H1 (cell line): ENCODE data around the gene FUBP3. TPM values are rescaled to one million over a fixed set of nuclear protein-coding genes. Genes with fewer than 3 reads are reported as not detected.

Experiments
- CTCF ChIA-PET: fragments of 300-600 bp; sonication (Branson Sonifier 250); formaldehyde crosslinking; loops from one replicate; lab custom pipeline; 2021; ENCODE audit not compliant: partially characterized antibody; lab: Charles Lee
- POLR2A ChIA-PET: fragments of 300-600 bp; sonication (Branson Sonifier 250); formaldehyde crosslinking; loops from one replicate; lab custom pipeline; 2021; ENCODE audit warnings: inconsistent platforms; ENCODE audit not compliant: partially characterized antibody; lab: Charles Lee
- DNase-seq, 2 experiments: peaks; one replicate each; pipeline versions ENCODE4 v3.0.0 to v3.0.0-alpha.2; 2010 to 2022; ENCODE audit warnings: low spot score in 2 of 2, low read depth in 1 of 2, mixed read lengths in 1 of 2
- FAIRE-seq: peaks from 2 replicates; lab custom pipeline; 2011; peaks lifted over from hg19 to GRCh38; lab: Jason Lieb, UNC
- H2AFZ ChIP-seq: 2 replicates; pipeline ENCODE4 v1.8.1; 2012; ENCODE audit warnings: low read length, inconsistent platforms
- H2AK5ac ChIP-seq: 2 replicates; pipeline ENCODE4 v1.6.1; 2013; ENCODE audit warnings: low read depth, low read length
- H2BK120ac ChIP-seq: replicated peaks from 2 replicates; pipeline ENCODE3; 2013; ENCODE audit warnings: low read depth, low read length, inconsistent platforms
- H2BK12ac ChIP-seq: 2 replicates; pipeline ENCODE4 v1.6.1; 2013; ENCODE audit warnings: low read depth, low read length
- H2BK15ac ChIP-seq: 2 replicates; pipeline ENCODE4 v1.6.1; 2013; ENCODE audit warnings: low read length
- H2BK20ac ChIP-seq: 2 replicates; pipeline ENCODE4 v1.6.1; 2013; ENCODE audit warnings: low read length
- H2BK5ac ChIP-seq: 2 replicates; pipeline ENCODE4 v1.6.1; 2013; ENCODE audit warnings: low read depth, low read length
- H3K14ac ChIP-seq: 2 replicates; pipeline ENCODE4 v1.6.1; 2013; ENCODE audit warnings: inconsistent platforms; ENCODE audit not compliant: insufficient read length
- H3K18ac ChIP-seq: 2 replicates; pipeline ENCODE4 v1.6.1; 2013; ENCODE audit warnings: low read length; ENCODE audit errors: extremely low read depth
- H3K23ac ChIP-seq: 2 replicates; pipeline ENCODE4 v1.6.1; 2013; ENCODE audit warnings: inconsistent platforms; ENCODE audit not compliant: insufficient read length
- H3K23me2 ChIP-seq: 2 replicates; pipeline ENCODE4 v1.6.1; 2013; ENCODE audit warnings: low read depth, low read length
- H3K27ac ChIP-seq: 2 replicates; pipeline ENCODE4 v1.6.1; 2011; ENCODE audit warnings: low read depth, low read length, inconsistent platforms
- H3K27me3 ChIP-seq, 4 experiments: replicated peaks in 1 of 4; 1 replicate in 1 of 4; 2 replicates in 3 of 4; pipeline versions ENCODE4 v1.6.1 to v1.8.1; 2011 to 2013; ENCODE audit warnings: low read length in 3 of 4, mild to moderate bottlenecking in 3 of 4, inconsistent platforms in 2 of 4, mixed read lengths in 2 of 4, moderate library complexity in 1 of 4; ENCODE audit not compliant: control insufficient read depth in 3 of 4, insufficient read depth in 3 of 4; ENCODE audit errors: extremely low read depth in 1 of 4
- H3K36me3 ChIP-seq, 4 experiments: 2 replicates each; pipeline versions ENCODE4 v1.6.1 to v1.8.1; 2011 to 2013; ENCODE audit warnings: mild to moderate bottlenecking in 4 of 4, low read length in 3 of 4, moderate library complexity in 2 of 4, control low read depth in 1 of 4, inconsistent platforms in 1 of 4; ENCODE audit not compliant: insufficient read depth in 4 of 4, control insufficient read depth in 2 of 4
- H3K4ac ChIP-seq: replicated peaks from 2 replicates; pipeline ENCODE3; 2013; ENCODE audit warnings: low read length, low read depth, mixed read lengths, inconsistent platforms; ENCODE audit not compliant: insufficient read length
- H3K4me1 ChIP-seq, 4 experiments: replicated peaks in 1 of 4; 1 replicate in 1 of 4; 2 replicates in 3 of 4; pipeline versions ENCODE4 v1.6.1 to v1.8.1; 2011 to 2013; ENCODE audit warnings: low read length in 3 of 4, inconsistent platforms in 2 of 4, mixed read lengths in 1 of 4; ENCODE audit not compliant: insufficient read depth in 4 of 4, control insufficient read depth in 3 of 4
- H3K4me2 ChIP-seq, 2 experiments: 2 replicates each; pipeline versions ENCODE4 v1.6.1 to v1.8.1; 2011 to 2013; ENCODE audit warnings: low read depth in 2 of 2, low read length in 2 of 2, control low read depth in 1 of 2, inconsistent platforms in 1 of 2, mild to moderate bottlenecking in 1 of 2; ENCODE audit not compliant: insufficient read depth in 1 of 2
- H3K4me3 ChIP-seq, 4 experiments: fragments of 200-600, 300-600 bp in 1 of 4; sonication (generic), shearing (Covaris generic), sonication (Bioruptor Twin) in 1 of 4; 2 replicates each; pipeline versions ENCODE4 v1.5.1 to v1.8.1; 2011 to 2016; ENCODE audit warnings: low read length in 4 of 4, low read depth in 3 of 4, control low read depth in 2 of 4, inconsistent platforms in 2 of 4, mild to moderate bottlenecking in 2 of 4, mixed read lengths in 1 of 4, moderate library complexity in 1 of 4; ENCODE audit not compliant: insufficient read depth in 2 of 4; ENCODE audit errors: extremely low read depth in 1 of 4
- H3K56ac ChIP-seq: replicated peaks from 2 replicates; pipeline ENCODE3; 2013; ENCODE audit warnings: low read depth, mild to moderate bottlenecking, mixed read lengths, low read length, inconsistent platforms; ENCODE audit not compliant: insufficient read length
- H3K79me1 ChIP-seq: 2 replicates; pipeline ENCODE4 v1.6.1; 2013; ENCODE audit warnings: low read depth, low read length, control low read depth
- H3K79me2 ChIP-seq, 2 experiments: 2 replicates each; pipeline versions ENCODE4 v1.6.1 to v1.8.1; 2012 to 2013; ENCODE audit warnings: low read length in 2 of 2, mild to moderate bottlenecking in 2 of 2, inconsistent platforms in 1 of 2; ENCODE audit not compliant: insufficient read depth in 2 of 2, control insufficient read depth in 1 of 2
- H3K9ac ChIP-seq, 4 experiments: replicated peaks in 1 of 4; 1 replicate in 1 of 4; 2 replicates in 3 of 4; pipeline versions ENCODE4 v1.6.1 to v1.8.1; 2011 to 2013; ENCODE audit warnings: low read depth in 3 of 4, low read length in 3 of 4, control low read depth in 2 of 4, mild to moderate bottlenecking in 2 of 4, moderate library complexity in 2 of 4, inconsistent platforms in 1 of 4; ENCODE audit errors: extremely low read depth in 1 of 4
- H3K9me3 ChIP-seq, 2 experiments: 2 replicates each; pipeline versions ENCODE4 v1.6.1 to v1.8.1; 2012 to 2013; ENCODE audit warnings: mild to moderate bottlenecking in 2 of 2, moderate library complexity in 2 of 2, control low read depth in 1 of 2, inconsistent platforms in 1 of 2, low read depth in 1 of 2, low read length in 1 of 2, mixed read lengths in 1 of 2; ENCODE audit not compliant: insufficient read depth in 2 of 2
- H4K20me1 ChIP-seq, 2 experiments: replicated peaks in 1 of 2; 2 replicates each; pipeline versions ENCODE3 to v1.8.1; 2011 to 2013; ENCODE audit warnings: inconsistent platforms in 2 of 2, low read length in 2 of 2, mild to moderate bottlenecking in 1 of 2; ENCODE audit not compliant: insufficient read depth in 2 of 2, control insufficient read depth in 1 of 2
- H4K5ac ChIP-seq: 2 replicates; pipeline ENCODE4 v1.6.1; 2013; ENCODE audit warnings: low read length, low read depth, mixed read lengths, inconsistent platforms; ENCODE audit not compliant: insufficient read length
- H4K8ac ChIP-seq: 2 replicates; pipeline ENCODE4 v1.8.0; 2013; ENCODE audit warnings: mild to moderate bottlenecking, moderate library complexity, low read length, inconsistent platforms; ENCODE audit not compliant: insufficient read depth; ENCODE audit errors: extremely low read depth
- H4K91ac ChIP-seq: replicated peaks from 2 replicates; pipeline ENCODE3; 2013; ENCODE audit warnings: low read length, mixed read lengths, inconsistent platforms; ENCODE audit not compliant: insufficient read length
- EP300 ChIP-seq, 2 experiments: IDR thresholded peaks; 1 replicate in 1 of 2; 2 replicates in 1 of 2; pipeline ENCODE4 v1.6.1; 2011 to 2012; ENCODE audit warnings: low read depth in 2 of 2, low read length in 2 of 2, mild to moderate bottlenecking in 2 of 2, borderline replicate concordance in 1 of 2, inconsistent platforms in 1 of 2, moderate library complexity in 1 of 2
- RAD21 ChIP-seq, 2 experiments: IDR thresholded peaks in 1 of 2; conservative IDR thresholded peaks in 1 of 2; 2 replicates each; pipeline ENCODE4 v1.6.1; 2011; ENCODE audit warnings: low read depth in 2 of 2, low read length in 2 of 2, improper control_type of control experiment in 1 of 2, inconsistent platforms in 1 of 2, mild to moderate bottlenecking in 1 of 2, moderate library complexity in 1 of 2
- SIRT6 ChIP-seq: IDR thresholded peaks from one replicate; pipeline ENCODE4 v1.7.1; 2012; ENCODE audit warnings: low read length, inconsistent platforms
- TEAD4 ChIP-seq: IDR thresholded peaks from 2 replicates; pipeline ENCODE4 v1.6.1; 2012; ENCODE audit warnings: low read depth, low read length, inconsistent platforms, mixed read lengths
- WGBS, 2 experiments: shearing (Covaris generic) in 1 of 2; methylation state at CpG; one replicate each; pipeline versions ENCODE4 v1.1.6 to v1.1.7; 2013 to 2015; ENCODE audit warnings: low lambda C conversion rate in 2 of 2, mixed read lengths in 2 of 2, inconsistent platforms in 1 of 2, low coverage in 1 of 2, missing lambda C conversion rate in 1 of 2; ENCODE audit not compliant: insufficient replicate concordance in 2 of 2, insufficient coverage in 1 of 2, insufficient read length in 1 of 2; ENCODE audit errors: extremely low coverage in 1 of 2, missing lambda C conversion rate in 1 of 2; 5-methylcytosine and 5-hydroxymethylcytosine counted together
- polyA plus RNA-seq, 7 experiments: library from polyadenylated mRNA; depleted of rRNA in 3 of 7; stranded (reverse) in 5 of 7; unstranded in 2 of 7; fragments of >200 nt in 5 of 7; fragments of 200-250 nt in 2 of 7; gene quantifications; 1 replicate in 5 of 7; 2 replicates in 1 of 7; 4 replicates in 1 of 7; pipeline versions ENCODE4 v1.2.1 to v1.2.3, GENCODE V29; 2011 to 2013; ENCODE audit warnings: missing spikeins in 2 of 7, mixed read lengths in 2 of 7
- total RNA-seq: library from RNA; stranded (reverse); fragmentation: NEBNext Ultra II Directional; extraction: Animal tissue kit (Norgen Biotek cat#: 25700); gene quantifications from 2 replicates; pipeline ENCODE4 v1.2.1, GENCODE V29; 2021

FUBP3 gene
- total and polyA plus RNA-seq, 2 of the 8 experiments (the other 6 are each of a cell fraction or from before 2014, with no cell fraction given) = 23.7 to 76.4 TPM

- Histone ChIP-seq H2BK5ac (0 out of 2 replicates have a peak overlapping the region, but pooled peaks have one; percentile 46), H3K23ac (no peak overlapping the region), H3K79me2 (peaks cover 0 to 18% of the 10 kb centered on the region in 2 experiments; a peak in 1 of 4 replicates), H3K79me1 (peaks cover 5% of the 10 kb centered on the region), H4K20me1 (peaks cover 5 to 6% of the 10 kb centered on the region in 2 experiments), H3K36me3 (peaks cover 7 to 57% (median 18%) of the 10 kb centered on the region in 4 experiments; a peak in 7 of 8 replicates), H2BK12ac (0 out of 2 replicates have a peak overlapping the region, but pooled peaks have one; percentile 43), H3K9ac (no peak overlapping the region; a peak in 1 of 7 replicates), H3K56ac (no peak overlapping the region), H3K4me1 (peaks cover 2 to 6% (median 6%) of the 10 kb centered on the region in 4 experiments; a peak in 6 of 7 replicates), H2BK120ac (no peak overlapping the region), H3K4me2 (peak overlapping the region; percentile 41 to 42), H3K9me3 (no peaks in the 10 kb centered on the region), H3K27me3 (no peaks in the 10 kb centered on the region), H3K4me3 (no peak overlapping the region), H2BK15ac (no peak overlapping the region), H3K4ac (no peak overlapping the region), H3K23me2 (no peaks in the 10 kb centered on the region), H2BK20ac (no peak overlapping the region), H2AK5ac (no peak overlapping the region), H4K5ac (no peak overlapping the region), H3K27ac (no peak overlapping the region), H4K8ac (peak overlapping the region; percentile 9; the same call in 1 of the 2 replicates), H3K18ac (no peak overlapping the region), H4K91ac (no peak overlapping the region), H3K14ac (no peak overlapping the region), H2AFZ (no peak overlapping the region)
- POLR2A ChIA-PET = interaction anchor here (1.7 kb wide), 1 partner anchor 15 kb away, joined by 5 read pairs; no protein-coding TSS in a partner anchor
- FAIRE-seq (peak; percentile 32), DNase-seq (peak in 1 of 2 experiments; percentile 52)
- TF ChIP-seq TEAD4 (peak; percentile 54; the same call in 1 of the 2 replicates), EP300 (IDR thresholded peaks at IDR 0.05; ENCODE audit: borderline replicate concordance in 1 of 2, low read depth in 2 of 2, low read length in 2 of 2) (no peak), SIRT6 (no peak), RAD21 (IDR thresholded peaks at IDR 0.05 in 1 of 2, conservative IDR thresholded peaks at IDR 0.05 in 1 of 2; ENCODE audit: low read depth in 2 of 2, low read length in 2 of 2) (no peak)
- CTCF ChIA-PET = interaction anchor here (0.9 to 1.9 kb wide), 7 partner anchors 9 to 271 kb away, joined by 3 to 7 read pairs (median 4); no protein-coding TSS in a partner anchor
- WGBS, 2 experiments = 63% methylated on average over 2 of the region's 2 CpGs; no CpG with 5 or more reads in 1 of the 2 experiments
Observed at GRCh38 chr9:130599625-130600024, 20.2 kb downstream of the FUBP3 start.
